HCT116 (cell line): ENCODE data around the gene GNPTG. TPM values are rescaled to one million over a fixed set of nuclear protein-coding genes. Genes with fewer than 3 reads are reported as not detected.

Experiments used
- ATAC-seq: fragments of 200-7000 bp; cut with Tn5 transposase; 2 replicates; pipeline ENCODE4 v1.9.1; 2020; ENCODE audit warnings: mild to moderate bottlenecking, moderate library complexity
- BruUV-seq: library from RNA; stranded (reverse); fragments of 400-500 nt; replicated peaks from 2 replicates; lab custom pipeline; 2021; lab: Mats Ljungman, UMichigan
- CTCF ChIA-PET: fragments of 300-600 bp; sonication (Branson Sonifier 250); formaldehyde crosslinking; loops from one replicate; lab custom pipeline; 2021; ENCODE audit warnings: antibody characterized with exemption; lab: Charles Lee
- POLR2A ChIA-PET: fragments of 300-600, 350-600 bp; sonication (Branson Sonifier 250); formaldehyde crosslinking; loops from one replicate; lab custom pipeline; 2021; ENCODE audit warnings: antibody characterized with exemption; lab: Charles Lee
- RAD21 ChIA-PET, 2 experiments: fragments of 300-600 bp; sonication (Branson Sonifier 250); formaldehyde crosslinking; loops; one replicate each; lab custom pipeline; 2023; ENCODE audit warnings: low total read pairs in 2 of 2; ENCODE audit not compliant: uncharacterized antibody in 2 of 2, unreplicated experiment in 2 of 2, low non-redundant PET in 1 of 2; lab: Charles Lee
- DNase-seq: peaks from one replicate; pipeline ENCODE4 v3.0.0-alpha.2; 2010; ENCODE audit warnings: low read depth, low spot score
- H2AFZ ChIP-seq: fragments of 200-600 bp; shearing (Covaris generic), sonication (generic); 2 replicates; pipeline ENCODE4 v1.6.1; 2017; ENCODE audit warnings: low read depth, mixed run types, mixed read lengths, antibody characterized with exemption, low read length; ENCODE audit not compliant: poor library complexity, severe bottlenecking
- H3K27ac ChIP-seq: 2 replicates; pipeline ENCODE4 v1.5.1; 2012; ENCODE audit warnings: low read depth, low read length
- H3K27me3 ChIP-seq: fragments of 200-600 bp; sonication (generic); 2 replicates; pipeline ENCODE4 v1.6.1; 2016; ENCODE audit warnings: mixed run types, low read length, mixed read lengths; ENCODE audit not compliant: insufficient read depth
- H3K36me3 ChIP-seq, 2 experiments: fragments of 200-500 bp in 1 of 2; fragments of 200-600 bp in 1 of 2; sonication (Bioruptor generic) in 1 of 2; sonication (generic) in 1 of 2; 2 replicates each; pipeline versions ENCODE4 v1.5.1 to v1.6.1; 2014 to 2016; ENCODE audit warnings: low read length in 2 of 2, inconsistent platforms in 1 of 2, mixed read lengths in 1 of 2, mixed run types in 1 of 2; ENCODE audit not compliant: insufficient read depth in 2 of 2, control insufficient read depth in 1 of 2
- H3K4me1 ChIP-seq, 2 experiments: fragments of 200-600 bp in 1 of 2; sonication (generic) in 1 of 2; 2 replicates each; pipeline versions ENCODE4 v1.5.1 to v1.6.1; 2012 to 2017; ENCODE audit warnings: low read length in 2 of 2, inconsistent platforms in 1 of 2, mild to moderate bottlenecking in 1 of 2, mixed read lengths in 1 of 2, mixed run types in 1 of 2, moderate library complexity in 1 of 2; ENCODE audit not compliant: insufficient read depth in 2 of 2, control insufficient read depth in 1 of 2
- H3K4me2 ChIP-seq: fragments of 200-600 bp; sonication (generic); 2 replicates; pipeline ENCODE4 v1.6.1; 2017; ENCODE audit warnings: mixed run types, low read length, mixed read lengths
- H3K4me3 ChIP-seq, 2 experiments: fragments of 200-600 bp in 1 of 2; sonication (generic) in 1 of 2; replicated peaks in 1 of 2; 2 replicates each; pipeline ENCODE4 v1.5.1; 2011 to 2016; ENCODE audit warnings: low read length in 2 of 2, control low read depth in 1 of 2, low read depth in 1 of 2, mild to moderate bottlenecking in 1 of 2, mixed read lengths in 1 of 2, mixed run types in 1 of 2
- H3K79me2 ChIP-seq: fragments of 200-600 bp; sonication (generic); 2 replicates; pipeline ENCODE4 v1.6.1; 2017; ENCODE audit warnings: mild to moderate bottlenecking, mixed run types, low read length, moderate library complexity, mixed read lengths; ENCODE audit not compliant: insufficient read depth
- H3K9ac ChIP-seq: fragments of 200-600 bp; sonication (generic); 2 replicates; pipeline ENCODE4 v1.6.1; 2016; ENCODE audit warnings: low read length, mixed read lengths
- H3K9me2 ChIP-seq: fragments of 200-600 bp; sonication (generic), shearing (Covaris generic); 2 replicates; pipeline ENCODE4 v1.6.1; 2017; ENCODE audit warnings: mixed run types, mild to moderate bottlenecking, moderate library complexity; ENCODE audit not compliant: insufficient read depth
- H3K9me3 ChIP-seq, 2 experiments: fragments of 200-500 bp in 1 of 2; fragments of 200-600 bp in 1 of 2; sonication (Bioruptor generic) in 1 of 2; sonication (generic) in 1 of 2; 2 replicates each; pipeline ENCODE4 v1.6.1; 2014 to 2017; ENCODE audit warnings: low read length in 2 of 2, mixed read lengths in 2 of 2, inconsistent platforms in 1 of 2, low read depth in 1 of 2, mild to moderate bottlenecking in 1 of 2, mixed run types in 1 of 2, moderate library complexity in 1 of 2; ENCODE audit not compliant: control insufficient read depth in 1 of 2, insufficient read depth in 1 of 2
- H4K20me1 ChIP-seq: fragments of 200-600 bp; sonication (generic), shearing (Covaris generic); 2 replicates; pipeline ENCODE4 v1.6.1; 2017; ENCODE audit warnings: mixed run types, mild to moderate bottlenecking, moderate library complexity; ENCODE audit not compliant: insufficient read depth
- CBX3 ChIP-seq: IDR thresholded peaks from 2 replicates; pipeline ENCODE4 v1.6.1; 2012; ENCODE audit warnings: low read depth
- CEBPB ChIP-seq: IDR thresholded peaks from 2 replicates; pipeline ENCODE4 v1.6.1; 2012; ENCODE audit warnings: low read depth
- CTCF ChIP-seq, 3 experiments: fragments of 200-600 bp in 1 of 3; sonication (generic) in 1 of 3; IDR thresholded peaks in 2 of 3; conservative IDR thresholded peaks in 1 of 3; 2 replicates each; pipeline ENCODE4 v1.5.1; 2012 to 2017; ENCODE audit warnings: low read depth in 2 of 3, low read length in 2 of 3, antibody characterized with exemption in 1 of 3, borderline replicate concordance in 1 of 3, control low read depth in 1 of 3, mild to moderate bottlenecking in 1 of 3, mixed read lengths in 1 of 3, mixed run types in 1 of 3, moderate library complexity in 1 of 3; ENCODE audit not compliant: insufficient read depth in 1 of 3
- EGR1 ChIP-seq: IDR thresholded peaks from 2 replicates; pipeline ENCODE4 v1.6.1; 2012; ENCODE audit warnings: low read depth
- EZH2 ChIP-seq: fragments of 200-600 bp; sonication (generic); IDR thresholded peaks from 2 replicates; pipeline ENCODE4 v1.6.1; 2017; ENCODE audit warnings: antibody characterized with exemption, mixed run types
- SRF ChIP-seq: IDR thresholded peaks from 2 replicates; pipeline ENCODE4 v1.6.1; 2012; ENCODE audit warnings: low read depth
- TCF7L2 ChIP-seq: IDR thresholded peaks from 2 replicates; pipeline ENCODE4 v1.7.0; 2011; ENCODE audit warnings: borderline replicate concordance, inconsistent platforms; ENCODE audit not compliant: insufficient read depth, insufficient read length; ENCODE audit errors: extremely low read depth
- YY1 ChIP-seq: IDR thresholded peaks from 2 replicates; pipeline ENCODE4 v1.6.1; 2011; ENCODE audit warnings: low read length, low read depth, moderate library complexity, mild to moderate bottlenecking; ENCODE audit not compliant: insufficient replicate concordance; ENCODE audit errors: extremely low read depth
- ZBTB33 ChIP-seq: IDR thresholded peaks from 2 replicates; pipeline ENCODE4 v1.6.1; 2011; ENCODE audit warnings: mild to moderate bottlenecking, low read length, moderate library complexity; ENCODE audit not compliant: insufficient replicate concordance; ENCODE audit errors: extremely low read depth
- ZNF274 ChIP-seq: fragments of 200-500 bp; sonication (Bioruptor generic); IDR thresholded peaks from 2 replicates; pipeline ENCODE4 v1.6.1; 2014; ENCODE audit warnings: mild to moderate bottlenecking, low read depth, low read length, inconsistent platforms
- intact Hi-C: fragments of 100-400 bp; cut with micrococcal nuclease; formaldehyde crosslinking; loops from 2 replicates; pipeline ENCODE4 v1.10.0; 2022
- total RNA-seq: library from RNA; stranded (reverse); gene quantifications from one replicate; pipeline ENCODE4 v1.2.1, GENCODE V29; 2021; ENCODE audit not compliant: unreplicated experiment

GNPTG gene
- total RNA-seq, 1 experiment from 2014 or later = 35.2 TPM

- Histone ChIP-seq H3K4me3 (no peak overlapping the region), H3K9me2 (no peaks in the 10 kb centered on the region), H3K4me1 (no peaks in the 10 kb centered on the region), H2AFZ (no peak overlapping the region), H3K9me3 (no peaks in the 10 kb centered on the region), H3K79me2 (no peaks in the 10 kb centered on the region), H3K4me2 (no peak overlapping the region), H3K27ac (no peak overlapping the region), H3K27me3 (no peaks in the 10 kb centered on the region), H3K36me3 (no peaks in the 10 kb centered on the region), H4K20me1 (no peaks in the 10 kb centered on the region), H3K9ac (no peak overlapping the region)
- CTCF ChIA-PET = no interaction called here
- RAD21 ChIA-PET = no interaction called here
- POLR2A ChIA-PET = no interaction called here
- ATAC-seq (no peak), DNase-seq (no peak)
- intact Hi-C loops = no loop called here
- BruUV-seq = no TSS peak
- TF ChIP-seq SRF (no peak), EGR1 (no peak), YY1 (no peak), CEBPB (no peak), CTCF (IDR thresholded peaks at IDR 0.05 in 2 of 3, conservative IDR thresholded peaks at IDR 0.05 in 1 of 3; ENCODE audit: borderline replicate concordance in 1 of 3, insufficient read depth in 1 of 3, low read depth in 2 of 3, low read length in 2 of 3) (no peak), ZBTB33 (no peak), CBX3 (no peak), EZH2 (no peak), TCF7L2 (no peak), ZNF274 (no peak)
Observed at GRCh38 chr16:1401758-1402154, 50.0 kb downstream of the GNPTG start.
